GM21576 (cell line): Measurements from ENCODE around the gene CPB2.
A peak's percentile ranks its signal among the peaks of the same experiment; 100 is the strongest.

Experiments
- ATAC-seq: cut with Tn5 transposase; IDR thresholded peaks from one replicate; pipeline ENCODE4 v1.9.1; 2021; ENCODE audit warnings: mild to moderate bottlenecking, moderate library complexity; ENCODE audit not compliant: unreplicated experiment

The CPB2 gene

DNA sequence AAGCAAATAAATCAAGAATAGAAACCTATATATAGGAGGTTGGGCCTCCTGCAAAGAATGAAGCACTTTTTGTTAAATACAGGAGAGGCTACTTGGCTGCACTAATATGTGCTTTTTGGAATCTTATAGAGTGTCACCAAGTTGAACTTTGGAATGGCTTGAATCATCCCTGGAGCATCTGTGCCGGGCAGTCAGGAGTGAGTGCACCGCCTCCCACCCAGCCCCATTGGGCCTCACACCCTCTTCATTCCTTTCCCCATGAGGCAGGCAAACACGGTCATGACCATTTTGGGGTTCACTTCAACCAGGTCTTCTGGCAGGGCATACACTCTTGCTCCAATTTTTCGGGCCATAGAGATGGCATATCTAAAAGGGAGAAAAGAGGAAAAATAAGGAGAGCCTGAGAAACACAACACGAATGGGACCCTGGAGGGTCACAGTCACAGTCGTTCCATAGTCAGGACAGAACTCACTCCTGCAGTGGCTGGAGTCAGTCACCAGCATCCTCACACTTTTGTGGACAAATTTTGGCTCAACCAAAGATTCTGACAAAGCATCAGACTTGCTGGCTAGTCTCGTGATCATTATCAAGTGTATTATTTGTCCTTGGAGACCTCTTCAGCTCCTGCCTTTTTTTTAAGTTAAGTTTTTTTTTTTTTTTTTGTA is 22.7 kb upstream of the CPB2 start:
- ATAC-seq = no peak

DNA sequence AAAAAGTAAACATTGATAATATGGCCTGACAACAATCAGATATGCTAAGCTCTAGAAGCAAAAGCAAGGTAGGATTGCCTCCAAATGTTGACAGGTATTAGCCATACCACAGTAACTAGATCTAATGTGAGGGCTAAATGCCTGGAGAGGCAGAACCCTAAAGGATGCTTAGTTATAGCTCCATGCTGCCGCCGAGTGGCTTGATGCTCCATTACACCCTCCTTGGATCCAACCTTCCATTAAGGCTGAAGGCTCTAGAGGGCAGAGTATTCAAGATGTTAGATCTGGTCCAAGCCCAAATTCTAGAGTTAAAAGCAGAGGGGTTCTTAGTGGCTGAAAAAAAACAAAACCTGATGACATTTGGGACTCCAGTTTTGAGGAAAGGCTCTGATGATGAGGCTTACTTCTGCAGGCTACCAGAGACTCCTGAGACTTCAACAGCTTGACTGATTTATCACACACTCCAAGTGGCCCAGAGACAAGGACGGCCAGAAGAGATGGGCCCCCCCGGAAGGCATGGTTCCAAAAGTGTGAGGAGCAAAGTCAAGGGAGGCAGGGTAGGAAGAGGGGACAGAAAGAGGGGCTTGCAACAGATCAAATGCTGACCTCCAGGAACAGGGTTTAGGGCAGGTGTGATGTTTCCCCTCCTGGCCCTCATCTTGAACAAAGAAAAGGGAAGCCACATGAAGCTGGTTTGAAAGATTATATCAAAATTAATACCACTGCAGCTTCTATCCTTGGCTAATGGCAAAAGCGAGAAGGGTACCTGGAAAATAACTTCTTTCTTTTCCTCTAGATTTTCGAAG is 21.9 kb upstream of the CPB2 start:
- peak; percentile 77 for ATAC-seq

DNA sequence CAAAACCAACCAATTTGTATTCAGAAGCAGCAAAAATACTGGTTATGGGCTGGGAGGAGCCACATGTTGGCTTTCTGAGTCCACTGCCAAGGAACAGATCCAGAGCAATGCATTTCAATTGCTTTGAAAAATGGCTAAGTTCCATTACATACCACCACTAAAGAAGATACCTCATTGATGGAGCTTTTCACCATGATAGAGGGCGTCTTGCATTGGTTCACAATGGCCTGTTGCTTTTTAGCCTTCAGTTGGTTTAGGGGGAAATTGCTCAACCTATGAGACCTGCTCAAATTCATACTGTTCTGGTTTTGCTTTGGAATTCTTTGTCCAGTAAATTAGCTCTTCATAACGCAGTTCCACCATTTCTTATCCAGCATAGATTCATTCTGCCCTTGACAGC is 21.2 kb upstream of the CPB2 start:
- ATAC-seq = no peak

- no peak for ATAC-seq
Measured at GRCh38 chr13:46124967-46125933, 20.4 kb upstream of the CPB2 start.

DNA sequence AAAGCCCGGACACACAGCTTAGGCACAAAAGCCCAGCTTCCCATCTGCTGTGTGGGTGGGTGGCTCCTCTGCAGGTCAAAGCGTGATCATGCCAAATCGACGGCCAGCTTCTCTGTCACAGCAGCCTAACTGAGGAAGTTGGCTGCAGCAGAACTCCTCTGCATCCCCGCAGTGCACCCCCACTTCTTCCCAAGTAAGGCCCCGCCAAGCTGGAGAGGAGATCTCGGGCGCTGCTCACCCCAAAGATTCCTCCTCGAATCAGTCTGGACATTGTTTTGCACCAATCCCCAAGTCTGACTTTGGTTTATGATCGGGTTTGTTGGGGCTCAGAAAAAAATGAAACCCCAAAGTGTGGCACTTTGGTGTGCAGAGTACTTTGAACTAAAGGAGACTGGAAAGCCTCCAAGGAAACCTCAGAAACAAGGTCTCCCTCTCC is 19.7 kb upstream of the CPB2 start:
- ATAC-seq = no peak

GRCh38 chr13:46122304-46122703 is 17.5 kb upstream of the CPB2 start:
- ATAC-seq = no peak

DNA sequence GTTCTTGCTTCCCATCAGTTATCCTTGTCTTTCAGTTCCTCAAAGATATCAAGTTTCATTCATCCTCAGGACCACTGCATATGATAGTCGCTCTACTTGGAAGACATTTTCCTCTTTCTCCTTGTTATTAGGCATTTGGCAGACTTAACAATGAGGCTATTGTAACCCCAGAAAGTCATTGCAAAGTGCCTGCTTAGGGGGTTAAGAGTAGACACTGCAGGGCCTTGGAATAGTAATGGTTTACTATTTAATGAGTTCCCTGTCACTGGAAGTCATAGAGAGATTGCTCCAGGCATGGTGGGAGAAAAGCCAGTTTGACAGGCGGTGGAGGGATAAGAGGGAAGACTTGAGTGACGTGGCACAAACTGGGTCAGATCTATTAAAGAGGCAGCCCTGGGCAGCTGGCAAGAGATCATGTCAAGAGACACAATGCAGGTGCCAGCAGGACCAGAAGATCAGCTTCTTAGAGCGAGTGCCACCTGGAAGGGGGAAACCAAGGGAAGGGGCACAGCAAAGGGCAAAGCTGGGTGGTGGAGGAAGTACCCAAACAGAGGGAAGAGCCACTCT is 16.8 kb upstream of the CPB2 start:
- ATAC-seq = no peak

- ATAC-seq = no peak
Measured at GRCh38 chr13:46121033-46121432, 16.2 kb upstream of the CPB2 start.

- ATAC-seq = no peak
Measured at GRCh38 chr13:46119883-46120614, 15.2 kb upstream of the CPB2 start.

DNA sequence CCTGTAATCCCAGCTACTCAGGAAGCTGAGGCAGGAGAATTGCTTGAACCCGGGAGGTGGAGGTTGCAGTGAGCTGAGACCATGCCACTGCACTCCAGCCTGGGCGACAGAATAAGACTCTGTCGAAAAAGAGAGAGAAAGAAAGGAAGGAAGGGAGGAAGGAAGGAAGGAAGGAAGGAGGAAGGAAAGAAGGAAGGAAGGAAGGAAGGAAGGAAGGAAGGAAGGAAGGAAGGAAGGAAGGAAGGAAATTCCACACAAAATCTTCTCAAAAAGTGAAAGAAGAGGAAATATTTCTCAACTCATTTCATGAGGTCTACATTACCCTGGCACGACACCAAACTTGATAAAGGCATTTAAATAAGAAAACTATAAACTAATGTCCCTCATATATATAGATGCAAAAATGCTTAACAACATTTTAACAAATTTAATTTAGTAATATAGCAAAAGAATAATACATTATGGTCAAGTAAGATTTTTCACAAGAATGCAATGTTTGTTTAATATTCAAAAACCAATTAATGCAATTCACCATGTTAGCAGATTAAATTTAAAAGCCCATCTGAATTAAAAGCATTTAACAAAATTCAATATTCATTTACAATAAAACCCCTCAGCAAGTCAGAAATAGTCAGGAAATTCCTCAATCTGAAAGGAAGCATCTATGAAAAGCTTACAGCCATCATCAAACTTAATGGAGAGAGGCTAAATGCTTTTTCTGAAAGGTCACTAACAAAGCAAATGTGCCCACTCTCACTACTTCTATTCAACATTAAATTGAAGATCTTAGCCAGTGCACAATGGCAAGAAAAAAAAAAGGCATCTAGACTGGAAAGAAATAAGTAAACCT is 12.0 kb upstream of the CPB2 start:
- no peak for ATAC-seq

DNA sequence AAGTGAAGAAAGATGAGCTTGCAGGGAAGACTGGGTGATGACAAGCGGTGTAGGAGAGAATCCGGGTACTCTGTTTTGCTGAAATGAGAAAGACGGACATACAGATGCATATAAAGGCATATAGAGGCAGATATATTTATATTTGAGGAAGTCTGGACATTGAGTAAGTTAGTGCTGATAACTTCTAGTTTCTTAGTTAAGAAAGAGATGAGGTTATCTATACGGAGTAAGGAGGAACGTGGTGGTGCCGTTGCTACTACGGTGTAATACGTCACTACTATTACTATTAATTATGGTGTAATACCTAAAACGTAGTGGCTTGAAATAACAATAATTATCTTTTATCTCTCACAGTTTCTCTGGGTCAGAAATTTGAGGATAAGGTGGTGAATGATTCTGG is 9.8 kb upstream of the CPB2 start:
- no peak for ATAC-seq

- ATAC-seq = no peak
Measured at GRCh38 chr13:46113596-46113995, 8.8 kb upstream of the CPB2 start.

DNA sequence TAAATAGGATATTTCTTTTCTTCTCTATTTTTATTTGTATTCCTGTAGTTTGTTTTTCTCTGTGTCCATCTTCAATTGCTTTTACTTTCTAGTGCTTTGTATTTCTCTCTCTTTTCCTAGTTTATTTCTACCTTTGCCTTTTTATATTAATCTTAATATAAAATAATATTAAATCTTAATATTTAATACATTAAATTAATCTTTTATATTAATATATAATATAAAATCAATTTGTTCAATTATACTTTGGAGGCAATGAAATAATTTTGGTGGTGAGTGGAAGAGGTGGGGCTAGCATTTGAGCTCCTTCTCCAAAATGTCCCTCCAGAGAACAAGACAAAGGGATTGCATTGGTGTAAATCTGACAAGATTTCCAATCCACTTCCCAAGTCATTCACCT is 6.3 kb upstream of the CPB2 start:
- no peak for ATAC-seq

GRCh38 chr13:46109451-46109850 is 4.6 kb upstream of the CPB2 start:
- no peak for ATAC-seq

DNA sequence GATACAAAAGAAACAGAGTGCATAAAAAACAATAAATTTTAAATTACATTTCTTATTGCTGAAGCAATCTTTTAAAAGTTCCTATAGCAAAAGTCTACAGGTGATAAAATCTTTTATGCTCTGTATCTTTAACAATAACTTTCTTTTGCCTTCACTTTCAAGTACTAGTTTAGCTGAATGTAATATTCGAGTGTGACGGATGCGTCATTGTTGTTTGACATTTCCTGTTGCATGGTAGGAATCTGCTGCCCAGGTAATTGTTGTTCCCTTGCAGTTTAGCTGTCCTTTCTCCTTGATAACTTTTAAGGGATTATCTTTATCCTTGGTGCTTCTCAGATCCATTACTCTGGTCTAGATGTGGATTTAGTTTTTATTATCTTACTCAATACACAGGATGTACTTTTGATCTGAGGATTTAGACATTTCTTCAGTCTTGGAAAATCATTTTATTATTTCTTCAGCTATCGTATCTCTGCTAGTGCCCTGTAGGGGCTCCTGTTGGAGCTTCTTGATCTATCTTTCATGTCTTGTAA is 2.1 kb upstream of the CPB2 start:
- no peak for ATAC-seq

DNA sequence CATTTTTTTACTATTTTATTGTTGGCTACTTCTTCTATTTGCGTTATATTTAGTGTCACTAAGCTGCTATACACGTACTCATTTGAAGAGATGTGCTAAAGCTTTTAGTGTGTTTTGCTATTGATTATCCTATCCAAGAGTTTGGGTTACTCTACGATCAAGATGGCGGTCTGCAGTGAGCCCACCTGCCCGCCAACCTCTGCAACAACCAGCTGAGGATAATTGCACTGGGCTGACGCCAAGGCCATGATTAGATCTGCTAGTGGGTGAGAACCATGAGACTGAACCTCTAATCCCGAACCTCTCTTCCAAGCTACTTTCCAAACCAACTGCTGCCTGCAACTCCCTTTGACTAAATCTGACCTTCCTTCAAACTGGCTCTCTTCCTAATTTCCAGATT is 1.8 kb downstream of the CPB2 start:
- ATAC-seq = no peak

DNA sequence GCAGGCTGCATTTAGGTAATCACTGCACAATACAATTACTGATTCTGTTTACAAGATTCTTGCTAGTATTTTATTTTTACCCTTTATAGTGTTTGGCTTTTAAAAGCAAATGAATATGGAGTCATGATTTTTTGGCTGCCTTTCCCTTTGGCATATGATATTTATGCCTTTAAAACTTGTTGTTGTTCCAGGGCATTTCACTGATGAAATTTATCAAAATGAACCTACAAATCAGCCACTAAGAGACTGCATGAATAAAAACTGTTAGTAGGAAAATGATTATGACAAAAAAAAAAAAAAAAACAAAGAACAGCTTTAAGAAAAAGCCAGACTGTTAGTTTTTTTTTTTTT is 2.6 kb downstream of the CPB2 start:
- no peak for ATAC-seq

DNA sequence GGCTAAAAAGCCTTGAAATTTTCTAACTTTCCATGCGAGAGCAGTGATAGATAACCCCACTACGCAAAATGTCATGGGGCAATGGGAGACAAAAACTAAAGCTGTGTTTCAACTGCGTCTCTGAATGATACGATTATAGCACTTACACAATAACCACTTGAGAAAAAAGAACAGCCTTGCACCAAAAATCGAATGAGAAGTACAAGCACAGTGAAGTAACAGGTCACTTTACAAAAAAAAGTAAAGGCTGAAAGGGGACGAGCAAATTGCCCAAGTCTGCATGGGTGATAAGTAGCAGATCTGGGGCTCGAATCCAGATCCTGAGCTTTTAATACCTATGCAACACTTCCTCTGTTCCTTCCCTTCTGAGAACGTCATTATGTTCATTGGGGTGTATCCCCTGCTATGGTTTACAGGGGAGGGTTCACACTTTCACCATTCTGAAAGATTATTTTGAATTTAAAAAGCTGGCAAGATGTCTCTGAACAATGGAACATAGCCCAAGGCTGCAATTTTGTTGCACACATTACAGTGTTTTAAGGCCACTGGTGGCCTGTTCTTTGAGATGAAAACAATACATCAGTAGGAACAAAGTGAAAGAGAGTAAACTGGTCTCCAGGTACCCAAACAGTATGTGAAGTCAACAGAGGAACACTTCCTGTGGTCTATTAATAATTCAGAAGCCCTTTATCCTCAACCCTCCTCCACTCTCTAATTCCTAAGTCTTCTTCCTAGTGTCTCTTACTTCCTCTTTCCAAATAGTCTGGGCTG is 3.2 kb downstream of the CPB2 start:
- no peak for ATAC-seq

GRCh38 chr13:46101002-46101401 is 3.8 kb downstream of the CPB2 start:
- ATAC-seq = no peak
